CD1c-positive myeloid dendritic cell (primary cell): ENCODE measurements around the gene PRTN3.
A peak's percentile ranks its signal among the peaks of the same experiment; 100 is the strongest.
"Not testable (repeated sequence)": the region's sequence is repeated elsewhere in the genome, so short reads cannot be mapped to it uniquely, and the experiment has no call there.

Experiments used
- DNase-seq: peaks from one replicate; pipeline ENCODE4 v3.0.0-alpha.2; 2016; ENCODE audit errors: extremely low spot score

PRTN3 gene

GRCh38 chr19:815775-816499 is 24.9 kb upstream of the PRTN3 start:
- DNase-seq, result no peak

- DNase-seq, result no peak
These were observed 24.3 kb upstream of the PRTN3 start for GRCh38 chr19:816500-816857.

- not testable (repeated sequence) for DNase-seq
These were observed 20.6 kb upstream of the PRTN3 start for GRCh38 chr19:820212-820611.

GRCh38 chr19:821231-821824 is 19.5 kb upstream of the PRTN3 start:
- DNase-seq, result no peak

GRCh38 chr19:821825-822503 is 18.8 kb upstream of the PRTN3 start, which contains the start of gene PLPPR3:
PLPPR3 (minus strand) TSS chr19:821955; CDS start chr19:821559, 396 bp downstream.
- DNase-seq, result no peak

- DNase-seq, result no peak
These were observed 17.2 kb upstream of the PRTN3 start for GRCh38 chr19:823565-824121.

GRCh38 chr19:824885-825284 is 15.9 kb upstream of the PRTN3 start:
- DNase-seq, result peak; percentile 64

- no peak for DNase-seq
These were observed 14.7 kb upstream of the PRTN3 start for GRCh38 chr19:825897-826644.

- DNase-seq, result no peak
These were observed 13.5 kb upstream of the PRTN3 start for GRCh38 chr19:827314-827709.

- peak; percentile 41 for DNase-seq
These were observed 13.0 kb upstream of the PRTN3 start, which contains the start of gene AZU1 for GRCh38 chr19:827710-828321. AZU1 (plus strand) TSS chr19:827837; CDS start chr19:827847, 10 bp downstream.

GRCh38 chr19:829129-829758 is 11.6 kb upstream of the PRTN3 start:
- no peak for DNase-seq

GRCh38 chr19:831407-832369 is 9.1 kb upstream of the PRTN3 start:
- DNase-seq, result no peak

- DNase-seq, result no peak
These were observed 6.6 kb upstream of the PRTN3 start for GRCh38 chr19:834216-834615.

- no peak for DNase-seq
These were observed 5.5 kb upstream of the PRTN3 start for GRCh38 chr19:835210-835810.

GRCh38 chr19:842802-843179 is 2.0 kb downstream of the PRTN3 start:
- not testable (repeated sequence) for DNase-seq

- DNase-seq, result peak; percentile 44
These were observed 2.5 kb downstream of the PRTN3 start for GRCh38 chr19:843180-843835.

GRCh38 chr19:843836-844545 is 3.2 kb downstream of the PRTN3 start:
- DNase-seq, result no peak

- no peak for DNase-seq
These were observed 3.8 kb downstream of the PRTN3 start for GRCh38 chr19:844546-844971.
